SHP77 treated with DMSO at 0.1 percent for 48 hours (cell line): ENCODE results near the gene TMEM234.
A peak's percentile ranks its signal among the peaks of the same experiment; 100 is the strongest.

Source experiments
- DNase-seq: peaks from one replicate; lab custom pipeline; 2025; lab: John Stamatoyannopoulos, UW

Gene TMEM234

GRCh38 chr1:32199717-32200072 lies 22.5 kb downstream of the TMEM234 start:
- DNase-seq: no peak

GRCh38 chr1:32199043-32199716 lies 23.0 kb downstream of the TMEM234 start:
- no peak for DNase-seq

- DNase-seq: no peak
Observed at GRCh38 chr1:32198237-32199042, 23.7 kb downstream of the TMEM234 start.

GRCh38 chr1:32197837-32198236 lies 24.3 kb downstream of the TMEM234 start:
- DNase-seq: no peak

- no peak for DNase-seq
Observed at GRCh38 chr1:32197074-32197473, 25.1 kb downstream of the TMEM234 start.

GRCh38 chr1:32195972-32196823 lies 26.0 kb downstream of the TMEM234 start:
- no peak for DNase-seq

- no peak for DNase-seq
Observed at GRCh38 chr1:32195531-32195930, 26.6 kb downstream of the TMEM234 start.

- DNase-seq: no peak
Observed at GRCh38 chr1:32194984-32195383, 27.2 kb downstream of the TMEM234 start.

GRCh38 chr1:32192220-32192948 lies 29.8 kb downstream of the TMEM234 start:
- DNase-seq: no peak

GRCh38 chr1:32187850-32188249 lies 34.3 kb downstream of the TMEM234 start:
- no peak for DNase-seq

- no peak for DNase-seq
Observed at GRCh38 chr1:32186491-32186890, 35.7 kb downstream of the TMEM234 start.

- no peak for DNase-seq
Observed at GRCh38 chr1:32186077-32186476, 36.1 kb downstream of the TMEM234 start.

GRCh38 chr1:32184650-32185049 lies 37.5 kb downstream of the TMEM234 start:
- DNase-seq: no peak

- DNase-seq: no peak
Observed at GRCh38 chr1:32182060-32182459, 40.1 kb downstream of the TMEM234 start.

- no peak for DNase-seq
Observed at GRCh38 chr1:32181563-32181962, 40.6 kb downstream of the TMEM234 start.

GRCh38 chr1:32181065-32181464 lies 41.1 kb downstream of the TMEM234 start:
- no peak for DNase-seq

GRCh38 chr1:32180186-32181060 lies 41.7 kb downstream of the TMEM234 start:
- DNase-seq: no peak

GRCh38 chr1:32179443-32180185 lies 42.5 kb downstream of the TMEM234 start, which contains the start of gene TXLNA:
TXLNA (plus strand) TSS chr1:32179675; CDS start chr1:32180346, 671 bp downstream.
- peak; percentile 95 for DNase-seq

- DNase-seq: no peak
Observed at GRCh38 chr1:32179193-32179442, 43.0 kb downstream of the TMEM234 start.
